Spleen (tissue), 11 donors: ENCODE results near the gene GNG11. TPM values are rescaled to one million over a fixed set of nuclear protein-coding genes. Genes with fewer than 3 reads are reported as not detected.

Experiments used
- DNase-seq: peaks from one replicate; pipeline ENCODE4 v3.0.0-alpha.2; 2020
- H3K27ac ChIP-seq, 8 donors: fragments of 200-600 bp; sonication (generic) in 7 of 8; 1 replicate in 4 of 8; 2 replicates in 4 of 8; pipeline versions ENCODE4 v1.5.0 to v1.8.0; 2016 to 2021; ENCODE audit warnings: inconsistent platforms in 4 of 8, mild to moderate bottlenecking in 4 of 8, moderate library complexity in 1 of 8
- H3K27me3 ChIP-seq, 7 donors: fragments of 200-600 bp; sonication (generic) in 6 of 7; replicated peaks in 1 of 7; 1 replicate in 4 of 7; 2 replicates in 3 of 7; pipeline versions ENCODE4 v1.5.0 to v1.8.0; 2016 to 2021; ENCODE audit warnings: inconsistent platforms in 3 of 7, mild to moderate bottlenecking in 1 of 7
- H3K36me3 ChIP-seq, 6 donors: fragments of 200-600 bp; sonication (generic) in 5 of 6; 1 replicate in 4 of 6; 2 replicates in 2 of 6; pipeline versions ENCODE4 v1.5.0 to v1.8.0; 2016 to 2021; ENCODE audit warnings: inconsistent platforms in 2 of 6
- H3K4me1 ChIP-seq, 6 donors: fragments of 200-600 bp; sonication (generic) in 5 of 6; 1 replicate in 3 of 6; 2 replicates in 3 of 6; pipeline versions ENCODE4 v1.5.0 to v1.8.0; 2016 to 2021; ENCODE audit warnings: inconsistent platforms in 3 of 6
- H3K4me3 ChIP-seq, 8 donors: fragments of 200-600 bp; sonication (generic) in 7 of 8; 1 replicate in 4 of 8; 2 replicates in 4 of 8; pipeline versions ENCODE4 v1.5.0 to v1.8.0; 2016 to 2021; ENCODE audit warnings: inconsistent platforms in 4 of 8, mild to moderate bottlenecking in 4 of 8, moderate library complexity in 2 of 8
- H3K9me3 ChIP-seq, 8 donors: fragments of 200-600 bp; sonication (generic) in 7 of 8; 1 replicate in 4 of 8; 2 replicates in 4 of 8; pipeline versions ENCODE4 v1.5.0 to v1.8.0; 2016 to 2021; ENCODE audit warnings: inconsistent platforms in 4 of 8
- POLR2A ChIP-seq, 3 donors: fragments of 450-650 bp; IDR thresholded peaks; one replicate each; pipeline ENCODE4 v1.5.1; 2017; ENCODE audit warnings: antibody characterized with exemption in 3 of 3, mild to moderate bottlenecking in 1 of 3
- POLR2AphosphoS5 ChIP-seq, 3 donors: sonication (generic); formaldehyde crosslinking; IDR thresholded peaks; one replicate each; pipeline ENCODE4 v1.5.1; 2017; ENCODE audit warnings: antibody characterized with exemption in 3 of 3
- WGBS, 5 donors: extraction: QIAGEN DNeasy Blood & Tissue Kit in 3 of 5; methylation state at CpG; one replicate each; pipeline versions ENCODE4 v1.1.5 to v1.1.7; 2013 to 2018; 5-methylcytosine and 5-hydroxymethylcytosine counted together
- intact Hi-C: fragments of 100-400 bp; cut with DNase I; formaldehyde crosslinking; loops from one replicate; pipeline ENCODE4 v1.15.0; 2023; ENCODE audit warnings: low total_unique reads
- polyA plus RNA-seq, 3 donors: library from polyadenylated mRNA; stranded (reverse); fragments of 200-250 nt; gene quantifications; one replicate each; pipeline ENCODE4 v1.2.1, GENCODE V29; 2013
- total RNA-seq, 7 donors: library from RNA; depleted of rRNA in 3 of 7; stranded (reverse); fragments of >200 nt in 3 of 7; fragmentation: NEBNext Ultra II Directional in 4 of 7; extraction: Animal tissue kit (Norgen Biotek cat#: 25700) in 4 of 7; gene quantifications; one replicate each; pipeline versions ENCODE4 v1.1.0 to v1.2.1, GENCODE V29; 2016 to 2021
- TF ChIP-seq, protein P1 (sequence below), 11 experiments: fragments of 200-600 bp in 7 of 11; fragments of 450-650 bp in 4 of 11; sonication (generic) in 4 of 11; IDR thresholded peaks in 8 of 11; conservative IDR thresholded peaks in 3 of 11; 1 replicate in 7 of 11; 2 replicates in 4 of 11; pipeline versions ENCODE4 v1.4.0 to v1.8.0; 2016 to 2021; ENCODE audit warnings: antibody characterized with exemption in 11 of 11, inconsistent platforms in 4 of 11, mild to moderate bottlenecking in 1 of 11
- donor health status: healthy with polysubstance abuse.
- donor health status: DM: no; HTN: no; CAD: no; lungs with moderate emphysema.
- donor health status: DM: no; HTN: no; CAD: no.
- donor health status: Bipolar disorder and iron deficiency.
- donor health status: healthy.
- donor health status: DM: no; HTN: no; CAD: no.
- donor health status: DM: yes; HTN: yes; CAD: no.

The GNG11 gene
- total and polyA plus RNA-seq, 10 donors: 15.5 to 97.3 (median 37.0) TPM

DNA sequence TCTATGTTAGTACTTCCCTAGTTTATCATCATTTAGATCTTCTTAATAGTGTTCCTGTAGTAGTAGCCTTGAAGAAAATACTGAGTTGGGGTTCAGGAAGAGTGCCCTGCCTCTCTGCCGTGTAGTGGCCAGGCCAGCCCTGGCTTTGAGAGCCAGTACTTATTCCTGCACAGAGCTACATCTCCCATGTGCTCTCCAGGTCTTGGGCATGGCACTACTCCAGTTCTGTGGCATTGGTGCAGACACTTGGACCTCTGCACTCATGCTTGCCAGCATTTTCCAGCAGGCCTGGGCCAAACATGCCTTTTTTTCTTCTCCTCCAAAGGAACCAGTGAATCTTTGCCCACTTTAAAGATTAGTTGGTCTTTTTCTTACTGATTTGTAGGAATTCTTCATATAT, 5.3 kb downstream of the GNG11 start:
- TF ChIP-seq POLR2AphosphoS5 (IDR thresholded peaks at IDR 0.05) (peak in 1 of 3 donors; percentile 21), POLR2A (IDR thresholded peaks at IDR 0.05) (no peak)
- TF ChIP-seq, protein P1, sequence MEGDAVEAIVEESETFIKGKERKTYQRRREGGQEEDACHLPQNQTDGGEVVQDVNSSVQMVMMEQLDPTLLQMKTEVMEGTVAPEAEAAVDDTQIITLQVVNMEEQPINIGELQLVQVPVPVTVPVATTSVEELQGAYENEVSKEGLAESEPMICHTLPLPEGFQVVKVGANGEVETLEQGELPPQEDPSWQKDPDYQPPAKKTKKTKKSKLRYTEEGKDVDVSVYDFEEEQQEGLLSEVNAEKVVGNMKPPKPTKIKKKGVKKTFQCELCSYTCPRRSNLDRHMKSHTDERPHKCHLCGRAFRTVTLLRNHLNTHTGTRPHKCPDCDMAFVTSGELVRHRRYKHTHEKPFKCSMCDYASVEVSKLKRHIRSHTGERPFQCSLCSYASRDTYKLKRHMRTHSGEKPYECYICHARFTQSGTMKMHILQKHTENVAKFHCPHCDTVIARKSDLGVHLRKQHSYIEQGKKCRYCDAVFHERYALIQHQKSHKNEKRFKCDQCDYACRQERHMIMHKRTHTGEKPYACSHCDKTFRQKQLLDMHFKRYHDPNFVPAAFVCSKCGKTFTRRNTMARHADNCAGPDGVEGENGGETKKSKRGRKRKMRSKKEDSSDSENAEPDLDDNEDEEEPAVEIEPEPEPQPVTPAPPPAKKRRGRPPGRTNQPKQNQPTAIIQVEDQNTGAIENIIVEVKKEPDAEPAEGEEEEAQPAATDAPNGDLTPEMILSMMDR (IDR thresholded peaks at IDR 0.05 in 8 of 11, conservative IDR thresholded peaks at IDR 0.05 in 3 of 11): no peak
- DNase-seq: no peak
- peak overlapping the region in 1 of 8 donors; percentile 5 for H3K27ac ChIP-seq
- no peaks in the 10 kb centered on the region for H3K9me3 ChIP-seq
- H3K36me3 ChIP-seq: peaks cover 0 to 16% (median 0%) of the 10 kb centered on the region in 6 donors
- peaks cover 0 to 9% (median 0%) of the 10 kb centered on the region in 7 donors for H3K27me3 ChIP-seq
- H3K4me1 ChIP-seq: peaks cover 0 to 17% (median 1%) of the 10 kb centered on the region in 6 donors
- 43 to 64% (median 48%) methylated on average over 1 of the region's 1 CpG for WGBS, 5 donors
- H3K4me3 ChIP-seq: no peak overlapping the region
- intact Hi-C loops: loop anchor here (10.0 kb wide), 1 partner anchor 78 kb away; the partner anchor contains the start of gene BET1

- intact Hi-C loops: loop anchor here (10.0 kb wide), 1 partner anchor 77 kb away; the partner anchor contains the start of gene BET1
- no peak for DNase-seq
- TF ChIP-seq POLR2AphosphoS5 (IDR thresholded peaks at IDR 0.05): no peak
- TF ChIP-seq POLR2A (IDR thresholded peaks at IDR 0.05): no peak
- TF ChIP-seq, protein P1 (IDR thresholded peaks at IDR 0.05 in 8 of 11, conservative IDR thresholded peaks at IDR 0.05 in 3 of 11): no peak
- Histone ChIP-seq H3K4me3 (no peak overlapping the region), H3K9me3 (no peaks in the 10 kb centered on the region), H3K36me3 (peaks cover 0 to 16% (median 0%) of the 10 kb centered on the region in 6 donors), H3K27ac (no peak overlapping the region), H3K4me1 (peaks cover 0 to 12% (median 0%) of the 10 kb centered on the region in 6 donors), H3K27me3 (peaks cover 0 to 1% (median 0%) of the 10 kb centered on the region in 7 donors)
- WGBS, 5 donors: 81 to 90% (median 87%) methylated on average over 3 of the region's 3 CpGs
Observed at GRCh38 chr7:93927585-93927984, 6.0 kb downstream of the GNG11 start.

DNA sequence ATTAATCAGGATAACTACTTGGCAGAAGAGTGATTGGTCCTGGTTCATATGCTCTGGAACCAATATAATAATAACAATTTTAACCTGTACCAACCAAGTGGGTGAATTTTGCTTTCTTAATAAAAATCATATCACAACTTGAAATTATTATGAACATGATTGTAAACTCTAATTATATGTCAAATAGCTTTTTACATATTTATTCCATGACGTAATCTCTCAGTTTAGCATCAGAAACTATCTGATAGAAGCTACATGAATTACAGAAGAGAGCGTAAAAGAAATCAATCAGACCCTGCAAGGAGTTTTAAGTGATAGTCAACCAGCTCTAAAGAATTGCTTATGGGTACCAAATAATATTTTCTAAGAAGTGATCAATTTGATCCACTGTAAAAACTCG, 10.1 kb downstream of the GNG11 start:
- Histone ChIP-seq H3K4me3 (no peak overlapping the region), H3K27me3 (no peaks in the 10 kb centered on the region), H3K27ac (no peak overlapping the region), H3K9me3 (no peaks in the 10 kb centered on the region), H3K36me3 (peaks cover 0 to 9% (median 0%) of the 10 kb centered on the region in 6 donors), H3K4me1 (no peaks in the 10 kb centered on the region)
- TF ChIP-seq, protein P1 (IDR thresholded peaks at IDR 0.05 in 8 of 11, conservative IDR thresholded peaks at IDR 0.05 in 3 of 11): no peak
- TF ChIP-seq POLR2A (IDR thresholded peaks at IDR 0.05): no peak
- TF ChIP-seq POLR2AphosphoS5 (IDR thresholded peaks at IDR 0.05): no peak
- intact Hi-C loops: no loop called here
- DNase-seq: no peak
- 60 to 78% (median 74%) methylated on average over 3 of the region's 3 CpGs for WGBS, 5 donors

GRCh38 chr7:93933156-93933555, 11.6 kb downstream of the GNG11 start:
- intact Hi-C loops: no loop called here
- WGBS, 5 donors: 88 to 99% (median 91%) methylated on average over 3 of the region's 3 CpGs
- DNase-seq: no peak
- Histone ChIP-seq H3K4me1 (no peaks in the 10 kb centered on the region), H3K27ac (no peak overlapping the region), H3K36me3 (no peaks in the 10 kb centered on the region), H3K4me3 (no peak overlapping the region), H3K27me3 (no peaks in the 10 kb centered on the region), H3K9me3 (no peaks in the 10 kb centered on the region)
- no peak for TF ChIP-seq POLR2A (IDR thresholded peaks at IDR 0.05)
